ENCODE results near the gene WDFY1.

Gene WDFY1

DNA sequence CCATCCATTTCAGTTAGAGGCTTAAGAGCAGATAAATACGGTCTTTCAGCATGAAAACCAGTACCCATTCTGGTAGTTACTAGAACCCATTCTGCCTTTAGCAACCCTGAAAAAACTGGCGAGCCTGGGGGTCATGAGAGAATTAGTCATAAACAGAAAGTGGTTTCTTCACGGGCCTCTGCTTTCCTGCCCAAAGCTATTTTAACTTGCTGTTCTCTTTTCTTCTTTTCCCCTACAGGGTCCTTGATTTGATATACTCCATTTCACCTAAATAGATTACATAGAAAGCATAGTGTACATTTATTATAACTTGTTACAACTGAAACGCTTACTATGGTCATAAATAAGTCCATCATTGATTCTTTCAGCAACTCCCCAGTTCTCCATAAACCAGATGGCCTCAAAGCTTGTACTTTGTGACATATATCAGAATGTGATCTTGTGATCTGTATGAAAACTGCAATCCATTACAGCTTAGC lies 48.3 kb downstream of the WDFY1 start:
- Histone ChIP-seq H3K4me1 (no peaks in the 10 kb centered on the region), H3K9me3 (ENCODE audit: control insufficient read depth, low read length) (no peaks in the 10 kb centered on the region), H3K4me3 (ENCODE audit: low read depth, low read length) (no peak overlapping the region), H3K9ac (no peak overlapping the region), H2AFZ (no peak overlapping the region), H3K36me3 (ENCODE audit: control insufficient read depth, insufficient read depth, low read length) (no peaks in the 10 kb centered on the region), H3K27me3 (ENCODE audit: control insufficient read depth, insufficient read depth, low read length) (no peaks in the 10 kb centered on the region), H3K79me2 (peaks cover 3% of the 10 kb centered on the region), H3K27ac (no peak overlapping the region), H3K4me2 (ENCODE audit: low read length) (no peak overlapping the region)
- TF ChIP-seq, protein P1, sequence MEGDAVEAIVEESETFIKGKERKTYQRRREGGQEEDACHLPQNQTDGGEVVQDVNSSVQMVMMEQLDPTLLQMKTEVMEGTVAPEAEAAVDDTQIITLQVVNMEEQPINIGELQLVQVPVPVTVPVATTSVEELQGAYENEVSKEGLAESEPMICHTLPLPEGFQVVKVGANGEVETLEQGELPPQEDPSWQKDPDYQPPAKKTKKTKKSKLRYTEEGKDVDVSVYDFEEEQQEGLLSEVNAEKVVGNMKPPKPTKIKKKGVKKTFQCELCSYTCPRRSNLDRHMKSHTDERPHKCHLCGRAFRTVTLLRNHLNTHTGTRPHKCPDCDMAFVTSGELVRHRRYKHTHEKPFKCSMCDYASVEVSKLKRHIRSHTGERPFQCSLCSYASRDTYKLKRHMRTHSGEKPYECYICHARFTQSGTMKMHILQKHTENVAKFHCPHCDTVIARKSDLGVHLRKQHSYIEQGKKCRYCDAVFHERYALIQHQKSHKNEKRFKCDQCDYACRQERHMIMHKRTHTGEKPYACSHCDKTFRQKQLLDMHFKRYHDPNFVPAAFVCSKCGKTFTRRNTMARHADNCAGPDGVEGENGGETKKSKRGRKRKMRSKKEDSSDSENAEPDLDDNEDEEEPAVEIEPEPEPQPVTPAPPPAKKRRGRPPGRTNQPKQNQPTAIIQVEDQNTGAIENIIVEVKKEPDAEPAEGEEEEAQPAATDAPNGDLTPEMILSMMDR (IDR thresholded peaks at IDR 0.05), result no peak

DNA sequence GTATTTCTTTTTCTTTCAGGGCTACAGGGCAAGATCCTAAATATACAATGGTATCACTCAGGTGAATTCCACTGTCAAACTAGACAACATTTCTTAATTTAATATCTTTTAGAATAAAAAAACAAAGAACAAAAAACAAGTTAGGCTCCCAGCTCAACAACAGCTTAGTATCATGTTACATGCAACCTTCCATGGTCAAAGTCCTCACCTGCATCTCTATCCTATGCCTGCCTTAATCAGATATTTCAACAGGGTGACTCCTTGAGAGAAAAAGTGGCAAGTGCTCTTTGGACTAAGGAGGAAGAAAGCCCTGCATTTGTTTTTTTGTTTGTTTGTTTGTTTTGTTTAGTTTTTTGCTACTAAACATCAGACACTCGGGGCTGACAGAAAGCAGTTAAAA lies 50.2 kb downstream of the WDFY1 start:
- Histone ChIP-seq H3K27me3 (ENCODE audit: control insufficient read depth, insufficient read depth, low read length) (no peaks in the 10 kb centered on the region), H3K4me2 (ENCODE audit: low read length) (no peak overlapping the region), H3K4me3 (ENCODE audit: low read depth, low read length) (no peak overlapping the region), H3K4me1 (no peaks in the 10 kb centered on the region), H3K27ac (no peak overlapping the region), H3K9me3 (ENCODE audit: control insufficient read depth, low read length) (no peaks in the 10 kb centered on the region), H3K9ac (no peak overlapping the region), H2AFZ (no peak overlapping the region), H3K36me3 (ENCODE audit: control insufficient read depth, insufficient read depth, low read length) (no peaks in the 10 kb centered on the region), H3K79me2 (no peaks in the 10 kb centered on the region)
- TF ChIP-seq, protein P1 (IDR thresholded peaks at IDR 0.05), result no peak

DNA sequence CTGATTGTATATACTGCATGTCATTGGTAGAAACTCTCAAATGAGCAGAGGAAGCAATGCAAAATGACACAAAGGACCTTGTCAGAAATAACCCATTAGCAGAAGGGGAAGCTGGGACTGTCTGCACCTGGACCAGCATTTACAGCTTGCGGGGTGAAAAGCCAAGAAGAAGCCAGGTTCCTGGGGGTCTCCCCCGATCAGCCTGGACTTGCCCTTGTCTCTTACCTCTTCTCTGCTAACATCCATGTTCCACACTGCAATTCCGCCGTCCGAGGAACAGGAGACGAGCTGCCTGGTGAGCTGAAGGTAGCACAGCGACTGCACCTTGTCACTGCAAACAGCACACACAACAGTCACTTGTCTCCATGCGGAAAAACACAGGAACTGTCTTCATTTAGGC lies 51.1 kb downstream of the WDFY1 start:
- Histone ChIP-seq H3K4me2 (ENCODE audit: low read length) (no peak overlapping the region), H3K79me2 (peaks cover 4% of the 10 kb centered on the region), H2AFZ (no peak overlapping the region), H3K27ac (no peak overlapping the region), H3K4me3 (ENCODE audit: low read depth, low read length) (no peak overlapping the region), H3K27me3 (ENCODE audit: control insufficient read depth, insufficient read depth, low read length) (no peaks in the 10 kb centered on the region), H3K9me3 (ENCODE audit: control insufficient read depth, low read length) (no peaks in the 10 kb centered on the region), H3K36me3 (ENCODE audit: control insufficient read depth, insufficient read depth, low read length) (no peaks in the 10 kb centered on the region), H3K9ac (no peak overlapping the region), H3K4me1 (no peaks in the 10 kb centered on the region)
- TF ChIP-seq, protein P1 (IDR thresholded peaks at IDR 0.05), result no peak

- Histone ChIP-seq H3K4me2 (ENCODE audit: low read length) (no peak overlapping the region), H3K79me2 (peaks cover 5% of the 10 kb centered on the region), H3K9me3 (ENCODE audit: control insufficient read depth, low read length) (no peaks in the 10 kb centered on the region), H3K4me3 (ENCODE audit: low read depth, low read length) (no peak overlapping the region), H3K36me3 (ENCODE audit: control insufficient read depth, insufficient read depth, low read length) (no peaks in the 10 kb centered on the region), H3K27ac (no peak overlapping the region), H3K4me1 (no peaks in the 10 kb centered on the region), H3K27me3 (ENCODE audit: control insufficient read depth, insufficient read depth, low read length) (no peaks in the 10 kb centered on the region), H2AFZ (no peak overlapping the region), H3K9ac (no peak overlapping the region)
- TF ChIP-seq, protein P1 (IDR thresholded peaks at IDR 0.05), result no peak
Observed at GRCh38 chr2:223890721-223891120, 54.4 kb downstream of the WDFY1 start.

GRCh38 chr2:223889229-223889628 lies 55.9 kb downstream of the WDFY1 start:
- no peak overlapping the region for H2AFZ ChIP-seq
- no peaks in the 10 kb centered on the region for H3K27me3 ChIP-seq (ENCODE audit: control insufficient read depth, insufficient read depth, low read length)
- no peak overlapping the region for H3K27ac ChIP-seq
- no peaks in the 10 kb centered on the region for H3K4me1 ChIP-seq
- TF ChIP-seq, protein P1 (IDR thresholded peaks at IDR 0.05), result no peak
- H3K36me3 ChIP-seq (ENCODE audit: control insufficient read depth, insufficient read depth, low read length), result no peaks in the 10 kb centered on the region
- no peaks in the 10 kb centered on the region for H3K9me3 ChIP-seq (ENCODE audit: control insufficient read depth, low read length)
- H3K4me3 ChIP-seq (ENCODE audit: low read depth, low read length), result no peak overlapping the region
- peaks cover 5% of the 10 kb centered on the region for H3K79me2 ChIP-seq
- no peak overlapping the region for H3K9ac ChIP-seq
- no peak overlapping the region for H3K4me2 ChIP-seq (ENCODE audit: low read length)

Measured in parathyroid adenoma (tissue), 2 donors.